Measurements from ENCODE around the gene MTCL1.
"Not testable (repeated sequence)": the region's sequence is repeated elsewhere in the genome, so short reads cannot be mapped to it uniquely, and the experiment has no call there.

Gene MTCL1

DNA sequence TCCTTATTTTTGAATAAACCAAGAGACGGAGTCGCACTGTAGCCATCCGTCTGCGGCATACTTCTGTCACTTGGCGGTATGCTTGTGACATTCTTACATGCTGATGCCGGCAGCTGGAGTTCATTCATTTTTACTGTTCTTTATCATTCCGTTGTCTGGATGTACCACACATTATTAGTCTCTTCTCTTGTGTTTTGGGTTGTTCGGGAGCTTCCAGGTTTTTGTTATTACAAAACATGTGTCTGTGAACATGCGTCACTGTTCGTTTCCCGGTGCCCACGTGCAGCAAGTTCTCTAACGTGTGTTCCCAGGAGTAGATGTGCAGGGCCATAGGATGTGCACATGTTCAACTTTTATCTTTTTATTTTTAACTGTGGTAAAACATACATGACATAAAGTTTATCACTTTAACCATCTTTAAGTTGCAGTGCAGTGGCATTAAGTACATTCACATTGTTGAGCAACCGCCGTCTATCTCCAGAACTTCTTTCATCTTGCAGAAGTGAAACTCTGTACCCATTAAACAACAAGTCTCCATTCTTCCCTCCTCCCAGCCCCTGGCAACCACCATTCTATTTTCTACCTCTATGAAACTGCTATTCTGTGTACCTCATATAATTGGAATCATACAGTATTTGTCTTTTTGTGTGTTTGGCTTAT, 40.1 kb downstream of the MTCL1 start:
- no peak for DNase-seq

DNA sequence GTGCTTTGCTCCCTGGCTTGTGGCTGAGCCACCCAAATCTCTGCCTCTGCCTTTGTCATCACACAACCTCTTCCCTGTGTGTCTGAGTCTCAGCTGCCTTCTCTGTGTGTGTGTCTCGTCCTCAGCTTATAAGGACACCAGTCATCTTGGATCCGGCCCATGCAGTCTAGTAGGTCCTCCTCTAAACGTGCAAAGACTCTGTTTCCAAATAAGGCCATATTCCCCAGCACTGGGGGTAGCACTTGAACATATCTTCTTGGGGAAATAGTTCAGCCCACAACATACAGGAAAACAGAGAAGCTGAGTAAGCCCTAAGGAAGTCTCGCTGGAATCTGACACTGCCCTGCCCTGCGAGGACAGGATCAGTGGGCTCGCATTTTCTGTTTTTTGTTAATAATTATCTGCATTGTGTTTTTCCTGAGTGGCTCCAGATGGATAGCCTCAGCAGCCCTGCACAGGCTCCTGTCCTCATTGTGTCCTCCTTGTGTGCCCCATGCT, 42.1 kb downstream of the MTCL1 start:
- DNase-seq, result no peak

DNA sequence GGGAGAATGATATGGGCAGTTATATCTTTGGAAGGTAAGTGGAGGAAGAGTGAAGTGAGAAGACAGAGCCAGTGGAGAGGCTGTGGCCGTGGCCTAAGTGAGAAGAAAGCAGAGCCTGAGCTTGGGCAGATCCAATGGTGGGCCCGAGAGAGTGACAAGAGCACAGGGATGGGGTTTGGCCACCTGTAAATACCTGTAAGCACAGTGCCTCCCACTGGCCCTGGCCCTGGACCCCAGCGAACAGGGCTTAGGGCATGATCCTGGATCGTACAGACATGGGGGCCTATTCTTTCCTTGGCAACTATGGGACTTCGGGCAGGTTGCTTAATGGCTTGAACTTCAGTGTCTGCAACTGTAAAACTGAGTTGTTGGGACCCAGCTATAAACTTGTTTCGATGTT, 44.1 kb downstream of the MTCL1 start:
- no peak for DNase-seq

GRCh38 chr18:8750954-8751415, 45.6 kb downstream of the MTCL1 start:
- DNase-seq, result no peak

- DNase-seq, result no peak
Measured at GRCh38 chr18:8751692-8752091, 46.3 kb downstream of the MTCL1 start.

DNA sequence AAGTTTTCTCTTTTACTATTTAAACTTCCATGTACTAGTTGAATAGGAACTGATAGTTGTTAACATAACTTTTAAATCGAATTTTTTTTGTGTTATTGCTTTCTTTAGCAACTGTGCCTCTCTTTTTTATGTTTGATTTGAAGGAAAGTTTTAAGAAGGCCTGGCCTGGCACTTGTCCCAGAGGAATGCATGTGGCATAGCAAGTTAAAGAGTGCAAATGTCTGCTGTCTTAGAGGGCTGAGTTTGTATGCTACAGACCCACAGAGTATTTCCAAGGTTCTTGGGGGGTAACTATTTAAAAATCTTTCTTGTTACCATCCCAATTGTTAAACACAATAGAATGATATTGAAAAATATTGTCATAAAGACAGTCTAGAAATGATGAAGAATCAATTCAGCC, 47.0 kb downstream of the MTCL1 start:
- no peak for DNase-seq

DNA sequence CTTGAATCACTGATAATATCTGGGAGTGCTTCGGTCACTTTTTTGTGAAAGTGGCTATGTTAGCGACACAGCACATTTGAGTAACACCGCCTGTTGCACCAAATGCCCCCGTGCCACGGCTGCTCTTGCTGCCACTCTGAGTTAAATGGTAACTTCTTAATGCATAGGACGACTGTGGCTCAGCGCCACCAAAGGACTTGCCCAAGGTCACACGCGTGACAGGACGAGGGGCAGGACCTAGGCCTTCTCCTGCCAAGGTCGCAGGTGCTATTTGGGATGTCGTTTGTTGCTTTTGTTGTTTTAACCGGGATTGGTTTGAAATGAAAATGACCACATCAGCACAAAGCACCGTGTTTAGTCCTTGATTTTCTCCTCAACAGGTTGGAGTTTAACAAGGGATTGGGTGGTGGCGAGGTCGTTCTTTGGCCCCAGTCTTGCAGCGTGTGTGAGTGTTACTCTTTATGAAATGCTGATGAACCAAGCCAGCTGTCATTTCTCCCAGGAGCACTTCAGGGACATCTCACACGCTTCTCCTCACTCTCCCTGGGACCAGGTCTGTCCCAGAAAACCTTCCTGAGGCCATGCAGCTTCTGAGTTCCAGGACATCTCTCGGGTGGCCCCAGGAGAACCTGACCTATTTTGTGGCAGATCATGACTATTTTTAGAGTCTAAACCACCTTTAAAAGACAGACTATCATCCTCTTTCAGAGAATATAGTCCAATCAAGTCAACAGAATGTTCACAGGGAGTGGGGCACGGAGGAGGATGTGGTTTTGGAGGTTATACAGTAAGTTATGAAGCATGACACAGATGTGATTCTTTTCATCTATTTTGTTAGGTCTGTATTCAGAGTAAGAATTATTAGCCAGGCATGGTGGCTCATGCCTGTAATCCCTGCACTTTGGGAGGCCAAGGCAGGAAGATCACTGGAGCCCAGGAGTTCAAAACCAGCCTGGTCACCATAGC, 49.9 kb downstream of the MTCL1 start:
- DNase-seq, result no peak

DNA sequence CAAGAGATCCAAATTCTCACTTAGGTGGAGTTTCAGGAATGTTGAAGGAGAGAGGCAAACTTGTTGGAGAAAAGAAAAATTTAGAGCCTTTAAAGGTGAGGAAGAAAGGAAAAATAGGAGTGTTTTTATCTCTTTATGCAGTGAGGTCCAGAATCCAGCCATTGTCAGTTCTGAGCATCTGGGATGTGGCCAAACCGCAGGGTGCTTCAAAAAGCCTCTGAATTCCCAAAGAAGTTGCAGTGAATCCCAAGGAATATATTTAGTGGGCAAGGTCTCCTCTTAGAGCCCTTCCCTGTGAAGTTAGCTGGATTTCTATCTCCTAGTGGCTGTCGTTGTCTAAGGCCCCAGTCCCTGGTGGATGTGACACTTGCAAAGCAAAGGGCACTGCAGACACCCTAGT, 51.2 kb downstream of the MTCL1 start:
- DNase-seq, result no peak

GRCh38 chr18:8757396-8757997, 52.1 kb downstream of the MTCL1 start:
- DNase-seq, result no peak

- no peak for DNase-seq
Measured at GRCh38 chr18:8758466-8758865, 53.1 kb downstream of the MTCL1 start.

- DNase-seq, result no peak
Measured at GRCh38 chr18:8760984-8761383, 55.6 kb downstream of the MTCL1 start.

- not testable (repeated sequence) for DNase-seq
Measured at GRCh38 chr18:8761535-8761934, 56.2 kb downstream of the MTCL1 start.

DNA sequence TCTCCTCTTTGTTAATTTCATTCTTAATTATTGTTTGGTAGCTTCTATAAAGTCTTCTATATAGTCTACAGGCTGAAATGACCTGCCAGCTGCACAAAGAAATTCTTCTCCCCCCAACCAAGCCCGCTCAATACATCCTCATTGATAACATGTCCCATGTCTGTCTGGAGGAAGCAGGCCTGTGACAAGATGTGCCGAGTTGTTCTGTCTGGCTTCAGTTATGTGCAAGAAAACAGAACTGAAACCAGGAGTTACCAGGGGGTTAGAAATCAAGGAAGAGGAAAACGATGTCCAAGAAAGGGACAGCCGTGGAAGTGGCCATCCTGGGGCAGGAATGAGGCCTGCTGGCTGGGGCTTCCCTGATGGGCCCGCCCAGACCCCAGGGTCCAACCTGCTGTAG, 57.6 kb downstream of the MTCL1 start:
- DNase-seq, result no peak

DNA sequence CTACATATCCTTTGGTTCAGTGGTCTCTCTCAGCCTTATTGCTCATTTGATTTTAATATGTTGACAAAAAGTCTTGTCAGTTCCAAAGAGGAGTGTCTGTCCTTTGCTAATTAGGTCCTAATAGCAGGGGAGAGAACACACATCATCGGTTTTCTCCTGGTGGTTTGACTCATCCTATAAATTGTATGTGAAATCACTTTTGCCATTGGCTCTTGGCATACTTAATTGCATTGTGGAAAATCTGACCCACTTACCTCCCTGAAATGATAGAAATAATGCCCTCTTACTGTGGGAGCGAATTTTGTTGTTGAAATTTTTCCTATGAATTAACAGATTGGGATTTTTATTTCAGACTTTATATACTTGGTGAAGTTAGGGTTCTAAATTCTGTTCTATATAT, 58.3 kb downstream of the MTCL1 start:
- DNase-seq, result no peak

DNA sequence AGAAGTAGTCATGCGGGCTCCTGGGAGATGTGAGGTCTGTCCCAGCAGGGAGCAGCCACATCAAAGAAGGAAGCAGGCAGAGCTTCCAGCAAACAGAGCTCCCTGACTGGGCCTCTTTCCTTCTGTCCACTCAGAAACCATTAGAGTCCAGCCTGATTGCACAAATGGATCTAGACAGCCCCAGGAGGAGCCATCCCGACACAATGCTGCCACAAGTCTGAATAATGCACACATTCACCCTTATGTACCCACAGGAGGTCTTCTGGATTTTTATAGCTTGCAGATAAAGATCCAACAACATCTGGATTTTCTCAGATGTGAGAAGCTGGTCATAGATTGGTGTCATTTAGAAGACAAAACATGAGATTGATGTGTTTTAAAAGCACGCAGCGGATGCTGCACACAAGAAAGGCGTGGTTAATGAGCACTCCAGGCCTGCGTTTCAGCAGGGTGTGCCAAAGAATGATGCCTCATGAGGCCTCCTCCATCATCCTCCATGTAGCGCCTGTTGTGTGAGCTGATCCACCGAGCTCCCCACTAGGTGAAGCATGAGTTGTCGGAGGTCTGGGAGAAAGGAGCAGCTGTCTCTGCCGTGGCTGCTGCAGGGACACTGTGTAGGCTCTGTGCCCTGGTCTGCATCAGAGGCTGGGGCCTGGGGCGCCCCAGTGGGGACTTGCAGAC, 60.6 kb downstream of the MTCL1 start:
- DNase-seq, result no peak

- DNase-seq, result no peak
Measured at GRCh38 chr18:8766559-8767293, 61.4 kb downstream of the MTCL1 start.

GRCh38 chr18:8767340-8767739, 62.0 kb downstream of the MTCL1 start:
- DNase-seq, result no peak

DNA sequence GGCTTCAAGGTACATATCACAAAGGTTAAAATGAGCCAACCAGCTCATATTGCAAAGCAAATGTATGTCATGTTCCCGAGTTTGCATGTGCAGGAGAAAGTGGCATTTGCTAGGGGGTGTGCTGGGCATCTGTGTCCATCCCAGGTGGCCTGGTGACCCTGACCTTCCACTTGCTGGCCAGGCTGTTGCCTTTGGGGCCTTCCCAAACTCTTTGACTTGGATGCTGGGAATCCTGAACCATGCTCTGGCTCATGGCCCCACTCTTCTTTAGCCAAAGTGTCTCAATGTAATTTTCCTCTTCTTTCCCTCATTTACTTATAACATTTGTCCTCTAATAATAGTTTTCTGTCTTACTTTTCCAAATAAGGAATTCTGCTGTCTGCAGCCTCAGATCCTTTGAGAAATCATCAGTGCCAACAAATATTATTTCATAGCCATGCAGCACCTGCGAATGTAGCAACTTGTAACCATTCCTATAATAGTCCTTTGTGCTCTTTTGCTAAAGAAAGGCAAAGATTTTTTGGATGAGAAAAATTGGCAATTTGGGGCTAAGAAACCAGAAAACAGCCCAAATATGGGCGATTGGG, 64.2 kb downstream of the MTCL1 start:
- no peak for DNase-seq

DNA sequence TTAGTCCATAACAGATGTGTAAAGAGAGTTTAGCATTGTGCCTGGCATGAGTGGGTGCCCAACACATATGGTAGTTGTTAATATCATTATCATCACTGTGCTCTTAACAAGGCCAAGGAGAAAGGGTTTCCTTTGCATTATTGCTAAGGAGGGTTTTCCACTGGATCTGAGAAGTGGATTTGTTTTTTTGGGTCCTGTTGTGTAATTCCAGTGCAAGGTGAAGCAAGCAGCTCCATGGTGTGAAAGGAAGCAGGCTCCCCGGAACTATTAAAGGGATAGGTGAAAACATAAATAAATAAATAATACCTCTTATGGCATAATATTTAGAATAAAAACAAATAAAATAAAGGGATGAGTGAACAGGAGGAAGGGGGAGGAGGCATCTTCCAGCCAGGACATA, 65.3 kb downstream of the MTCL1 start:
- DNase-seq, result no peak

DNA sequence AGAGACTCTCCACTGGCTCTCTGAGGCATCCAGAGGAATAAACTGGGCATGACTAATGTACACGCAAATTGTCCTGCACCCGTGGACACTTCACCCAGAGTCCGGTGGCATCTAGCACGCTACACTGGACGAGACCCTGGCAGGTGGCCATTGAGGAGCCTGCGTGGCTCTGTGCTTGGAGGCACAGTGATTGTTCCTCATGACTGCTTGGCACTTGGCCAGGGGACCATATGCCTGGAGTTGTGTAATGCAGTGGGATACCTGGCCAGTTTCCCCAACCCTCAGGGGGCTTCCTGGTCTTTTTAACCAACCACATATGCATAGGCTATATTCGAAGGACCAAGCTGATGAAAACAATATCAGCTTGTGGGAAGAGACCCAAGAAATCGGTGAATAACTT, 66.6 kb downstream of the MTCL1 start:
- no peak for DNase-seq

GRCh38 chr18:8773980-8774379, 68.6 kb downstream of the MTCL1 start:
- DNase-seq, result no peak
